ENCODE data around the gene CELA2B.
"Not testable (repeated sequence)": the region's sequence is repeated elsewhere in the genome, so short reads cannot be mapped to it uniquely, and the experiment has no call there.

The CELA2B gene

GRCh38 chr1:15460708-15461095, 15.2 kb upstream of the CELA2B start:
- TF ChIP-seq YY1 (IDR thresholded peaks at IDR 0.05; ENCODE audit: insufficient read depth, insufficient read length) (no peak), ZNF274 (IDR thresholded peaks at IDR 0.05; ENCODE audit: low read depth, low read length) (no peak), SUZ12 (IDR thresholded peaks at IDR 0.05; ENCODE audit: extremely low read depth, insufficient read depth, insufficient read length) (no peak)
- H3K9me3 ChIP-seq (ENCODE audit: insufficient read depth, low read length): no peaks in the 10 kb centered on the region
- no peaks in the 10 kb centered on the region for H3K36me3 ChIP-seq (ENCODE audit: insufficient read depth, insufficient read length, low read length)
- H3K4me1 ChIP-seq (ENCODE audit: insufficient read depth, insufficient read length): no peaks in the 10 kb centered on the region
- no peak overlapping the region for H3K4me3 ChIP-seq (ENCODE audit: insufficient read length, low read depth)
- no peak for DNase-seq (ENCODE audit: low read depth, low spot score)
- no peak overlapping the region for H3K9ac ChIP-seq (ENCODE audit: insufficient read length, low read depth)
- H3K27me3 ChIP-seq (ENCODE audit: insufficient read depth, insufficient read length): no peaks in the 10 kb centered on the region

DNA sequence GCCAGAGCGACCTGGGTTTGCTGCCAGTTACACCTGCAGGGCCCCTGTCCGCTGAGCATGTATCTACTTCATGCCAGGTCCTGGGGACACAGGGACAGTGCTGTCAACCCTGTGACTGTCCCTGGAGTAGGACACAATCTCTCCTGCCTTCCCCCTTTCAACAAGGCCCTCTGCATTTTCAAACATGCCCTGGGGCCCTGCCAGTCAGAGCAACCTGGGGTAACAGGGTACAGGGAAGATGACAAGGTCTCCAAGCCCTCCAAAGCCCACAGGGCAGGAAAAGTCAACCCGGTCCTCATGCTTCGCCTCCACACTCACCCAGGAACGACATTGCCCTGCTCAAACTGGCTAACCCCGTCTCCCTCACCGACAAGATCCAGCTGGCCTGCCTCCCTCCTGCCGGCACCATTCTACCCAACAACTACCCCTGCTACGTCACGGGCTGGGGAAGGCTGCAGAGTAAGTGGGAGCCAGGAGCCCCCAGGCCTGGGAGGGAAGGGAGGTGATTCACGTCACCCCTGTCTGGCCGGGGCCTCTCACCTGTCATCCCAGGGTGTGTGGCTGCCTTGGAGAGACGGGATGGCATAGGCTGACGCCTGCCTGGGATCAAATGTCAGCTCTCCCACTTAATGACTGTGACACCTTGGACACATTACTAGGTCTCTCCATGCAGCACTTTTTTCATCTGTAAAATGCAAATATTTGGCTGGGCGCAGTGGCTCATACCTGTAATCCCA, 12.7 kb upstream of the CELA2B start:
- not testable (repeated sequence) for H3K27me3 ChIP-seq (ENCODE audit: insufficient read depth, insufficient read length); H3K9me3 ChIP-seq (ENCODE audit: insufficient read depth, low read length); H3K36me3 ChIP-seq (ENCODE audit: insufficient read depth, insufficient read length, low read length); DNase-seq (ENCODE audit: low read depth, low spot score); H3K9ac ChIP-seq (ENCODE audit: insufficient read length, low read depth); H3K4me1 ChIP-seq (ENCODE audit: insufficient read depth, insufficient read length); H3K4me3 ChIP-seq (ENCODE audit: insufficient read length, low read depth)

DNA sequence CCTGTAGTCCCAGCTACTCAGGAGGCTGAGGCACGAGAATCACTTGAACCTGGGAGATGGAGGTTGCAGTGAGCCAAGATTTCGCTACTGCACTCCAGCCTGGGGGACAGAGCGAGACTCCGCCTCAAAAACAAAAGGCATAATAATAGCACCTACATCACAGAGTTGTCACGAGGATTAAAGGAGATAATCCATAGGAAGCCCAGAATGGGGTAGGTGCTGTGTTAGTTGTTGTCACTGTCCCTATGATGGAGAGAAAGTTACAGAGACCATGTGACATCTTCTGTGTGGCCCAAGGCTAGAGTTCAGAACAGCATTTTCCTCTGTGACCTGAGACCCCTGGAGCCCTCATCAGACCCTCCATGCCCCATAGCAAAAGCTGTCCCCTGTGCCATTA, 12.0 kb upstream of the CELA2B start:
- DNase-seq (ENCODE audit: low read depth, low spot score); H3K4me3 ChIP-seq (ENCODE audit: insufficient read length, low read depth); H3K9ac ChIP-seq (ENCODE audit: insufficient read length, low read depth); H3K9me3 ChIP-seq (ENCODE audit: insufficient read depth, low read length); H3K27me3 ChIP-seq (ENCODE audit: insufficient read depth, insufficient read length); H3K36me3 ChIP-seq (ENCODE audit: insufficient read depth, insufficient read length, low read length); H3K4me1 ChIP-seq (ENCODE audit: insufficient read depth, insufficient read length): not testable (repeated sequence)

DNA sequence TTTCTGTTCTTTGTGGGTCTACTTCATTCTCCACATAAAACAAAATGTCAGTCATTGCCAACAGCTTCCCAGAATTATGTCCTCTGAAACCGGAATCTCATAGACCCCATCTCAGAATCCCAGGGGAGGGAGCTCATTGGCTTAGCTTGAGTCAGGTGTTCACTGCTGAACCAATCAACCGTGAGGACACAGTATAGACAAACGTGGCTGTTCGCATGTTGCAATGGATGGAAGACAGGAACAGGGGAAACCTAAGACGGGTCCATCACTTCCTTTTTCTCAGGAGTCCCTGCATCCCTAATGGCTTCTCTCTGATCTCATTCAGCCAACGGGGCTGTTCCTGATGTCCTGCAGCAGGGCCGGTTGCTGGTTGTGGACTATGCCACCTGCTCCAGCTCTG, 10.2 kb upstream of the CELA2B start:
- Histone ChIP-seq H3K27me3 (ENCODE audit: insufficient read depth, insufficient read length) (no peaks in the 10 kb centered on the region), H3K36me3 (ENCODE audit: insufficient read depth, insufficient read length, low read length) (no peaks in the 10 kb centered on the region), H3K4me1 (ENCODE audit: insufficient read depth, insufficient read length) (no peaks in the 10 kb centered on the region), H3K9me3 (ENCODE audit: insufficient read depth, low read length) (no peaks in the 10 kb centered on the region), H3K9ac (ENCODE audit: insufficient read length, low read depth) (no peak overlapping the region), H3K4me3 (ENCODE audit: insufficient read length, low read depth) (no peak overlapping the region)
- TF ChIP-seq SUZ12 (IDR thresholded peaks at IDR 0.05; ENCODE audit: extremely low read depth, insufficient read depth, insufficient read length): no peak
- no peak for TF ChIP-seq ZNF274 (IDR thresholded peaks at IDR 0.05; ENCODE audit: low read depth, low read length)
- TF ChIP-seq YY1 (IDR thresholded peaks at IDR 0.05; ENCODE audit: insufficient read depth, insufficient read length): no peak
- no peak for DNase-seq (ENCODE audit: low read depth, low spot score)

DNA sequence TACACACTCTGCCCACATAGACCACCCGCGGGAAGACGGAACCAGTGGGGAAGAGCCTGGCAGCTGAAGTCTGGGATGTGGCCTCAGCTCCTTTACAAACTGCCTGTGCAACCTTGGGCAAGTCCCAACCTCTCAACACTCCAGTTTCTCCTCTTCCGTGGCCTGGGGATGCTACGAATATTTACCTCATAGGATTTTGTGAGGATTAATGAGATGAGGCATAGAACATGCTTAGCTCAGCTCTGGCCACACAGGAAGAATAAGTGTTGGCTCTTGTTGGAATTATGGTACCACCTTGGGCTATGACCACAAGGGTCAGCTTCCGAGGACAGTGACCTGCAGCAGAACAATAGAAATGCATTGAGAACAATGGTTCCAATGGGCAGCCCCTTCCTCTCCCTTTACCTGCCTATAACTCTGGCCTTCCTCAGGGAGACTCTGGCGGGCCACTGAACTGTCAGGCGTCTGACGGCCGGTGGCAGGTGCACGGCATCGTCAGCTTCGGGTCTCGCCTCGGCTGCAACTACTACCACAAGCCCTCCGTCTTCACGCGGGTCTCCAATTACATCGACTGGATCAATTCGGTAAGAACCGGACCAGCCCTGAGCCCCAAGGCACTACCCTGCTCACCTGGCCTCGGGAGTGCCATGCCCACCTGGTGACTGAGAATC, 8.8 kb upstream of the CELA2B start:
- not testable (repeated sequence) for H3K27me3 ChIP-seq (ENCODE audit: insufficient read depth, insufficient read length); H3K4me1 ChIP-seq (ENCODE audit: insufficient read depth, insufficient read length); H3K36me3 ChIP-seq (ENCODE audit: insufficient read depth, insufficient read length, low read length); H3K9me3 ChIP-seq (ENCODE audit: insufficient read depth, low read length); H3K9ac ChIP-seq (ENCODE audit: insufficient read length, low read depth); H3K4me3 ChIP-seq (ENCODE audit: insufficient read length, low read depth); DNase-seq (ENCODE audit: low read depth, low spot score)

- Histone ChIP-seq H3K4me1 (ENCODE audit: insufficient read depth, insufficient read length) (no peaks in the 10 kb centered on the region), H3K9me3 (ENCODE audit: insufficient read depth, low read length) (no peaks in the 10 kb centered on the region), H3K4me3 (ENCODE audit: insufficient read length, low read depth) (no peak overlapping the region), H3K27me3 (ENCODE audit: insufficient read depth, insufficient read length) (no peaks in the 10 kb centered on the region), H3K9ac (ENCODE audit: insufficient read length, low read depth) (no peak overlapping the region), H3K36me3 (ENCODE audit: insufficient read depth, insufficient read length, low read length) (no peaks in the 10 kb centered on the region)
- TF ChIP-seq YY1 (IDR thresholded peaks at IDR 0.05; ENCODE audit: insufficient read depth, insufficient read length) (no peak), SUZ12 (IDR thresholded peaks at IDR 0.05; ENCODE audit: extremely low read depth, insufficient read depth, insufficient read length) (no peak), ZNF274 (IDR thresholded peaks at IDR 0.05; ENCODE audit: low read depth, low read length) (no peak)
- DNase-seq (ENCODE audit: low read depth, low spot score): no peak
Measured at GRCh38 chr1:15468145-15468544, 7.8 kb upstream of the CELA2B start.

GRCh38 chr1:15469361-15469760, 6.5 kb upstream of the CELA2B start:
- Histone ChIP-seq H3K9me3 (ENCODE audit: insufficient read depth, low read length) (no peaks in the 10 kb centered on the region), H3K4me3 (ENCODE audit: insufficient read length, low read depth) (no peak overlapping the region), H3K27me3 (ENCODE audit: insufficient read depth, insufficient read length) (no peaks in the 10 kb centered on the region), H3K9ac (ENCODE audit: insufficient read length, low read depth) (no peak overlapping the region), H3K36me3 (ENCODE audit: insufficient read depth, insufficient read length, low read length) (no peaks in the 10 kb centered on the region), H3K4me1 (ENCODE audit: insufficient read depth, insufficient read length) (no peaks in the 10 kb centered on the region)
- DNase-seq (ENCODE audit: low read depth, low spot score): no peak
- no peak for TF ChIP-seq SUZ12 (IDR thresholded peaks at IDR 0.05; ENCODE audit: extremely low read depth, insufficient read depth, insufficient read length)
- TF ChIP-seq YY1 (IDR thresholded peaks at IDR 0.05; ENCODE audit: insufficient read depth, insufficient read length): no peak
- no peak for TF ChIP-seq ZNF274 (IDR thresholded peaks at IDR 0.05; ENCODE audit: low read depth, low read length)

DNA sequence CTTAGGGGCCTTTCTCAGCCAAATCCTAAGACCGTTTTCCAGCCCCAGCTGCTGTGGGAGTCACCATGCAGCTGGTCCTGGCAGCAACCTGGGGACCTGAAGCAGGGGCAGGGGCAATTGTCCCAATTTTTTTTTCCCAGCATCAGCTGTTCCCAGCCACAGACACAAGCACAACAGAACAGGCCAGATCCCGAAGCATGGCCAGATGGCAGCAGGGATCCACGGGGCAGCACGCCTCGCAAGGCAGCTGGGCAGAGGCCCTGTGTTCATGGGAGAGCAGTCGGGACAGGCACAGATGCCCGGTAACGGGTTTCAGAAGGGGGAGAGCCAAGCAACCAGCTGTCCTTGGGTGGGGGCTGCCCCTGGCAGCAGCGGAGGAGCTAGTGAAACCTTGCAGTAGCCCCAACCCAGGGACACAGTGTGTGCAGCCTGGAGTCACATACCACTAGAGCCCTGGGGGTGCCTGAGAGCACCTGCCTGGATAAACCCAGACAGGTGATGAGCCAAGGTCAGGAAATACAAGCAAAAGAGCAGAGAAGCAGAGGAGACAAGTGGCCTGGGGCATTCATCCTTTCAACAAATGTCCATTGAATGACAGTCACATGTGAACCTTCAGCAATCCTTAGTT, 6.0 kb upstream of the CELA2B start:
- H3K27me3 ChIP-seq (ENCODE audit: insufficient read depth, insufficient read length); H3K4me3 ChIP-seq (ENCODE audit: insufficient read length, low read depth); H3K9me3 ChIP-seq (ENCODE audit: insufficient read depth, low read length); H3K36me3 ChIP-seq (ENCODE audit: insufficient read depth, insufficient read length, low read length); DNase-seq (ENCODE audit: low read depth, low spot score); H3K9ac ChIP-seq (ENCODE audit: insufficient read length, low read depth); H3K4me1 ChIP-seq (ENCODE audit: insufficient read depth, insufficient read length): not testable (repeated sequence)

GRCh38 chr1:15471067-15471466, 4.8 kb upstream of the CELA2B start:
- H3K27me3 ChIP-seq (ENCODE audit: insufficient read depth, insufficient read length); H3K36me3 ChIP-seq (ENCODE audit: insufficient read depth, insufficient read length, low read length); H3K4me1 ChIP-seq (ENCODE audit: insufficient read depth, insufficient read length); DNase-seq (ENCODE audit: low read depth, low spot score); H3K9ac ChIP-seq (ENCODE audit: insufficient read length, low read depth); H3K9me3 ChIP-seq (ENCODE audit: insufficient read depth, low read length); H3K4me3 ChIP-seq (ENCODE audit: insufficient read length, low read depth): not testable (repeated sequence)

DNA sequence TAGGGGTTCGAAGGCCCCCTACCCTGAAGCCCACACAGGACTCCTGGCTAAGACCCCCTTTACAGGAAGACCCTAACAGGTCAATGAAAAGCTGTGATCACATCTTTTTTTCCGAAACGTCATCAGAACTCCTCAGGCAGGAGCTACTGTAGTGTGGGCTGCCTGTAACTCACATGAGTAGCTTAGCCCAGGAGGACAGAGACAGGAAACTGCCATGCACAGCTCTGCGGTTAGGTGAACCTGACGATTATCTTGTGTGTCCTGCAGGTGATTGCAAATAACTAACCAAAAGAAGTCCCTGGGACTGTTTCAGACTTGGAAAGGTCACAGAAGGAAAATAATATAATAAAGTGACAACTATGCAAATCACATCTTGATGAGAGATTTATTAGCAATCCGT, 4.2 kb upstream of the CELA2B start:
- not testable (repeated sequence) for H3K9ac ChIP-seq (ENCODE audit: insufficient read length, low read depth); H3K9me3 ChIP-seq (ENCODE audit: insufficient read depth, low read length); DNase-seq (ENCODE audit: low read depth, low spot score); H3K4me3 ChIP-seq (ENCODE audit: insufficient read length, low read depth); H3K4me1 ChIP-seq (ENCODE audit: insufficient read depth, insufficient read length); H3K36me3 ChIP-seq (ENCODE audit: insufficient read depth, insufficient read length, low read length); H3K27me3 ChIP-seq (ENCODE audit: insufficient read depth, insufficient read length)

Data from NT2/D1 (cell line).